Lower leg skin (tissue), 3 donors: ENCODE measurements around the gene SEMA3G.

Experiments
- CTCF ChIP-seq, 3 donors: fragments of 450-650 bp; IDR thresholded peaks; one replicate each; pipeline ENCODE4 v1.5.1; 2016; ENCODE audit warnings: antibody characterized with exemption in 3 of 3, mild to moderate bottlenecking in 3 of 3, moderate library complexity in 2 of 3
- POLR2A ChIP-seq, 2 donors: fragments of 450-650 bp; IDR thresholded peaks; one replicate each; pipeline ENCODE4 v1.6.1; 2016 to 2017; ENCODE audit warnings: antibody characterized with exemption in 2 of 2, mild to moderate bottlenecking in 1 of 2, moderate library complexity in 1 of 2

GRCh38 chr3:52490035-52490938 is 45.4 kb upstream of the SEMA3G start:
- TF ChIP-seq CTCF (IDR thresholded peaks at IDR 0.05), result no peak
- TF ChIP-seq POLR2A (IDR thresholded peaks at IDR 0.05), result no peak
